Adrenal gland (tissue), 12 donors: ENCODE data around the gene KIF25. TPM values are rescaled to one million over a fixed set of nuclear protein-coding genes. Genes with fewer than 3 reads are reported as not detected.

Experiments used
- DNase-seq, 7 donors: peaks; one replicate each; pipeline ENCODE4 v3.0.0-alpha.2; 2019 to 2020
- H3K27ac ChIP-seq, 5 donors: fragments of 200-600 bp; sonication (generic) in 4 of 5; 1 replicate in 3 of 5; 2 replicates in 2 of 5; pipeline versions ENCODE4 v1.5.1 to v1.8.0; 2016 to 2020; ENCODE audit warnings: mild to moderate bottlenecking in 1 of 5
- H3K27me3 ChIP-seq: fragments of 200-600 bp; 2 replicates; pipeline ENCODE4 v1.8.0; 2021
- H3K36me3 ChIP-seq, 2 donors: fragments of 200-600 bp; replicated peaks in 1 of 2; 1 replicate in 1 of 2; 2 replicates in 1 of 2; pipeline versions ENCODE4 v1.5.1 to v1.8.0; 2018 to 2022
- H3K4me1 ChIP-seq, 2 donors: fragments of 200-600 bp; replicated peaks in 1 of 2; 1 replicate in 1 of 2; 2 replicates in 1 of 2; pipeline versions ENCODE4 v1.5.1 to v1.8.0; 2018 to 2021
- H3K4me3 ChIP-seq, 4 donors: fragments of 200-600 bp; sonication (generic) in 3 of 4; one replicate each; pipeline ENCODE4 v1.5.1; 2016 to 2018
- H3K9me3 ChIP-seq, 3 donors: fragments of 200-600 bp; sonication (generic) in 1 of 3; replicated peaks in 1 of 3; 1 replicate in 2 of 3; 2 replicates in 1 of 3; pipeline versions ENCODE4 v1.5.1 to v1.8.0; 2016 to 2021
- POLR2A ChIP-seq, 2 donors: fragments of 450-650 bp; IDR thresholded peaks; one replicate each; pipeline ENCODE4 v1.6.1; 2017; ENCODE audit warnings: antibody characterized with exemption in 2 of 2, mild to moderate bottlenecking in 2 of 2, moderate library complexity in 1 of 2
- WGBS, 4 donors: extraction: QIAGEN DNeasy Blood & Tissue Kit in 2 of 4; methylation state at CpG; one replicate each; pipeline versions ENCODE4 v1.1.5 to v1.1.7; 2013 to 2017; 5-methylcytosine and 5-hydroxymethylcytosine counted together
- intact Hi-C, 2 donors: fragments of 100-400 bp; cut with DNase I; formaldehyde crosslinking; loops; one replicate each; pipeline versions ENCODE4 v1.14.1 to v1.15.0; 2022 to 2023
- polyA plus RNA-seq, 3 donors: library from polyadenylated mRNA; stranded (reverse); fragments of 200-250 nt in 2 of 3; fragments of 350-450 nt in 1 of 3; fragmentation: Illumina TruSeq in 1 of 3; extraction: RNeasy Lipid Tissue Mini Kit (QIAGEN cat#74804) in 1 of 3; gene quantifications; one replicate each; pipeline ENCODE4 v1.2.3, GENCODE V29; 2013 to 2014
- total RNA-seq, 9 donors: library from RNA; depleted of rRNA in 4 of 9; stranded (reverse); fragments of >200 nt in 4 of 9; fragments of 120-200 nt in 1 of 9; fragmentation: NEBNext Ultra II Directional in 1 of 9; extraction: Animal tissue kit (Norgen Biotek cat#: 25700) in 1 of 9; gene quantifications; one replicate each; pipeline versions ENCODE4 v1.1.0 to v1.2.4, GENCODE V29; 2013 to 2023
- TF ChIP-seq, protein P1 (sequence below), 6 experiments: fragments of 450-650 bp in 4 of 6; fragments of 200-600 bp in 2 of 6; sonication (generic) in 1 of 6; IDR thresholded peaks; 1 replicate in 5 of 6; 2 replicates in 1 of 6; pipeline versions ENCODE4 v1.5.1 to v1.8.0; 2016 to 2021; ENCODE audit warnings: antibody characterized with exemption in 6 of 6, mild to moderate bottlenecking in 2 of 6, moderate library complexity in 1 of 6
- donor health status: healthy with polysubstance abuse.
- donor health status: Bipolar disorder and iron deficiency.
- donor health status: DM: yes; HTN: yes; CAD: no.
- donor health status: DM: no; HTN: no; CAD: no.
- donor health status: DM: no; HTN: no; CAD: no.
- donor health status: DM: yes; HTN: yes; CAD: no.

The KIF25 gene
- total and polyA plus RNA-seq, 12 donors: 0.44 to 0.97 TPM; not detected in 10

DNA sequence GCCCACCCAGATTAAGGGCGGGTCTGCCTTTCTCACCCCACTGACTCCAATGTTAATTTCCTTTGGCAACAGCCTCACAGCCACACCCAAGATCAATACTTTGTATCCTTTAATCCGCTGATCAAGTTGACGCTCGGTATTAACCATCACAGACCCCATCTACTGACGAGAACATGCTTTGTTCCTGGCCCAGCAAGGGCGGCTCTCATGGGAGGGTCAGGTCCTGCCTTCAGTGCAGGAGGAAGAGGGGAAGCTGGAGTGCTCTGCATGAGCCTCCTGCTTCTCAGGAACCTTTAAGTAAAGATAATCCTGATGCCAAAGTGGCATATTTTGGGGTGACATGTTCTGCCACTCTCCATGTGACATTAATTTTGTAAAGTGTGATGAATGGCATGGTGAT is 8.3 kb downstream of the KIF25 start:
- Histone ChIP-seq H3K9me3 (peaks cover 0 to 2% (median under 1%) of the 10 kb centered on the region in 3 donors), H3K27me3 (no peaks in the 10 kb centered on the region), H3K36me3 (no peaks in the 10 kb centered on the region), H3K4me3 (no peak overlapping the region), H3K4me1 (no peaks in the 10 kb centered on the region), H3K27ac (no peak overlapping the region)
- intact Hi-C loops: no loop called here
- TF ChIP-seq, protein P1, sequence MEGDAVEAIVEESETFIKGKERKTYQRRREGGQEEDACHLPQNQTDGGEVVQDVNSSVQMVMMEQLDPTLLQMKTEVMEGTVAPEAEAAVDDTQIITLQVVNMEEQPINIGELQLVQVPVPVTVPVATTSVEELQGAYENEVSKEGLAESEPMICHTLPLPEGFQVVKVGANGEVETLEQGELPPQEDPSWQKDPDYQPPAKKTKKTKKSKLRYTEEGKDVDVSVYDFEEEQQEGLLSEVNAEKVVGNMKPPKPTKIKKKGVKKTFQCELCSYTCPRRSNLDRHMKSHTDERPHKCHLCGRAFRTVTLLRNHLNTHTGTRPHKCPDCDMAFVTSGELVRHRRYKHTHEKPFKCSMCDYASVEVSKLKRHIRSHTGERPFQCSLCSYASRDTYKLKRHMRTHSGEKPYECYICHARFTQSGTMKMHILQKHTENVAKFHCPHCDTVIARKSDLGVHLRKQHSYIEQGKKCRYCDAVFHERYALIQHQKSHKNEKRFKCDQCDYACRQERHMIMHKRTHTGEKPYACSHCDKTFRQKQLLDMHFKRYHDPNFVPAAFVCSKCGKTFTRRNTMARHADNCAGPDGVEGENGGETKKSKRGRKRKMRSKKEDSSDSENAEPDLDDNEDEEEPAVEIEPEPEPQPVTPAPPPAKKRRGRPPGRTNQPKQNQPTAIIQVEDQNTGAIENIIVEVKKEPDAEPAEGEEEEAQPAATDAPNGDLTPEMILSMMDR (IDR thresholded peaks at IDR 0.05): no peak
- no peak for TF ChIP-seq POLR2A (IDR thresholded peaks at IDR 0.05)
- WGBS, 4 donors: 88 to 90% (median 88%) methylated on average over 6 of the region's 6 CpGs
- DNase-seq: no peak

DNA sequence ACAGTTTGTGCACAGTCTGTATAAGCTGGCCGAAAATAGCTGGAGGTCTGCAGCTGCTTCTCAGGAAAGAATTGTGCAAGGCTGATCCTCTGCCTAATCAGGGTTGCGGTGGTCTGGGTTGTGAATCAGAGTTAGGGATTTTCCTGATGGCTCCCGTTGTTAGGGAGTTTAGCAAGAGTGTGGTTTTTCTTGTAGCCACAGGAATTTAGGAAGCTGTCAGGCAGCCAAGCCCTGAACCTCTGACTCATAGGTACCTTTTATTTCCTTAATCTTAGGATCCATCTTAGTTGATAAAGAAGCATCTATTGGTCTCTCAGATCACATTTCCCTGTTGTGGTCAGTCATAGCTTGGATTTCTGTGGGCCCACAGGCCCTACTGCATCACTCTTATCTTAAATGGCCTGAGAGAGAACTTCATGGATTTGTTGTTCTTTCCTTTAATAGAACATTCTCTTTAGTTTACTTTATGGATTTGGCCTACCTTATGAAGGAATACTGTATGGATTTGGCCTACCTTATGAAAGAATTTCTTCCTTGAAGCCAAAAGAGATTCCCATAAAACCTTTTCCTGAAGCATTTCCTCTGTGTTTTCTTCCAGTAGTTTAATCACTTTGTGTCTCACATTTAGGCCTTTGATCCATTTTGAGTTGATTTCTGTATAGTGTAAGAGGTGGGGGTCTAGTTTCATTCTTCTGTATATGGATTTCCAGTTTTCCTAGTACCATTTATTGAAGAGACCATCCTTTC is 10.3 kb downstream of the KIF25 start:
- H3K27ac ChIP-seq: no peak overlapping the region
- H3K4me1 ChIP-seq: no peaks in the 10 kb centered on the region
- no peak overlapping the region for H3K4me3 ChIP-seq
- WGBS, 4 donors: 32 to 54% (median 39%) methylated on average over 3 of the region's 3 CpGs
- no peaks in the 10 kb centered on the region for H3K36me3 ChIP-seq
- TF ChIP-seq POLR2A (IDR thresholded peaks at IDR 0.05): no peak
- TF ChIP-seq, protein P1 (IDR thresholded peaks at IDR 0.05): no peak
- no peaks in the 10 kb centered on the region for H3K27me3 ChIP-seq
- intact Hi-C loops: no loop called here
- peaks cover 0 to 12% (median 8%) of the 10 kb centered on the region in 3 donors for H3K9me3 ChIP-seq
- DNase-seq: peak in 4 of 7 donors; percentile 12 to 54 (median 30)

DNA sequence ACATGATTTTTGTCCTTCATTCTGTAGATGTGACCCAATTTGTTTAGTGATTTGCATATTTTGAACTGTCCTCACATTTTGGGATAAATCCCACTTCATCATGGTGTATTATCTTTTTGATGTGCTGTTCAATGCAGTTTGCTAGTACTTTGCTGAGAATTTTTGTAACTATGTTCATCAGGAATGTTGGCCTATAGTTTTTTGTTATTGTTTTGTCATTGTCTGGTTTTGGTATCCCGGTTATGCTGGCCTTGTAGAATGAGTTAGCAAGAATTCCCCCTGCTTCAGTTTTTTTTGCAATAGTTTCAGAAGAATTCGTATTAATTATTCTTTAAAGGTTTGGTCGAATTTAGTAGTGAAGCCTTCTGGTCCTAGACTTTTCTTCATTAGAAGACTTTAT is 11.9 kb downstream of the KIF25 start:
- no peak for TF ChIP-seq POLR2A (IDR thresholded peaks at IDR 0.05)
- TF ChIP-seq, protein P1 (IDR thresholded peaks at IDR 0.05): no peak
- no peak for DNase-seq
- H3K4me3 ChIP-seq: no peak overlapping the region
- no peaks in the 10 kb centered on the region for H3K36me3 ChIP-seq
- H3K27me3 ChIP-seq: no peaks in the 10 kb centered on the region
- WGBS, 4 donors: 78 to 86% (median 82%) methylated on average over 3 of the region's 3 CpGs
- peaks cover 0 to 12% (median 8%) of the 10 kb centered on the region in 3 donors for H3K9me3 ChIP-seq
- intact Hi-C loops: no loop called here
- peaks cover 0 to under 1% of the 10 kb centered on the region in 2 donors for H3K4me1 ChIP-seq
- no peak overlapping the region for H3K27ac ChIP-seq

DNA sequence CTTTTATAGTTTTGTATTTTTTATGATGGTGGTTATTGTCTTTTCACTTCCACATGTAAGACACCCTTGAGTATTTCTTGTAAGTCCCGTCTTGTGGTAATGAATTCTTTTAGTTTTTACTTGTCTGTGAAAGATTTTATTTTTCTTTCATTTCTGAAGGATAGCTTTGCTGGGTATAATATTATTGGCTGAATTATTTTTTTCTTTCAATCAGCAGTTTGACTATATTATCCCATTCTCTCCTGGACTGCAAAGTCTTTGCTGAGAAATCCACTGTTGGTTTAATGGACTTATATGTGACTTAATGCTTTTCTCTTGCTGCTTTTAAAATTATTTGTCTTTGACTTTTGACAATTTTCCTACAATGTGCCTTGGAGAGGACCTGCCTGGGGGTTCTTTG is 13.8 kb downstream of the KIF25 start:
- Histone ChIP-seq H3K9me3 (peaks cover 0 to 12% (median 8%) of the 10 kb centered on the region in 3 donors), H3K27me3 (no peaks in the 10 kb centered on the region), H3K27ac (no peak overlapping the region), H3K36me3 (no peaks in the 10 kb centered on the region), H3K4me1 (peaks cover 0 to 5% of the 10 kb centered on the region in 2 donors), H3K4me3 (no peak overlapping the region)
- intact Hi-C loops: no loop called here
- TF ChIP-seq, protein P1 (IDR thresholded peaks at IDR 0.05): no peak
- TF ChIP-seq POLR2A (IDR thresholded peaks at IDR 0.05): no peak
- no peak for DNase-seq
- WGBS, 4 donors: 72 to 93% (median 87%) methylated on average over 1 of the region's 1 CpG
